Ishikawa (cell line): ENCODE measurements around the gene FMNL1.

Source experiments
- CEBPB ChIP-seq: IDR thresholded peaks from 2 replicates; pipeline ENCODE4 v1.6.1; 2012
- CREB1 ChIP-seq: IDR thresholded peaks from 2 replicates; pipeline ENCODE4 v1.6.1; 2012; ENCODE audit warnings: low read depth
- EGR1 ChIP-seq: IDR thresholded peaks from 2 replicates; pipeline ENCODE4 v1.6.1; 2012
- EP300 ChIP-seq: IDR thresholded peaks from 2 replicates; pipeline ENCODE4 v1.6.1; 2012; ENCODE audit warnings: borderline replicate concordance
- FOXM1 ChIP-seq: IDR thresholded peaks from 2 replicates; pipeline ENCODE4 v1.6.1; 2012; ENCODE audit warnings: low read depth, borderline replicate concordance
- NFIC ChIP-seq: IDR thresholded peaks from 2 replicates; pipeline ENCODE4 v1.6.1; 2012
- RAD21 ChIP-seq: IDR thresholded peaks from 2 replicates; pipeline ENCODE4 v1.6.1; 2012; ENCODE audit warnings: low read depth
- TAF1 ChIP-seq: IDR thresholded peaks from 2 replicates; pipeline ENCODE4 v1.6.1; 2012; ENCODE audit warnings: low read depth, mild to moderate bottlenecking
- TCF12 ChIP-seq: IDR thresholded peaks from 2 replicates; pipeline ENCODE4 v1.6.1; 2012; ENCODE audit warnings: low read depth
- TEAD4 ChIP-seq: IDR thresholded peaks from 2 replicates; pipeline ENCODE4 v1.6.1; 2012
- YY1 ChIP-seq: IDR thresholded peaks from 2 replicates; pipeline ENCODE4 v1.6.1; 2012; ENCODE audit warnings: low read depth
- ZBTB7A ChIP-seq: IDR thresholded peaks from 2 replicates; pipeline ENCODE4 v1.6.1; 2012; ENCODE audit warnings: low read depth
- TF ChIP-seq, protein P1 (sequence below): IDR thresholded peaks from 2 replicates; pipeline ENCODE4 v1.6.1; 2012
- TF ChIP-seq, protein P2 (sequence below): IDR thresholded peaks from 2 replicates; pipeline ENCODE4 v1.6.1; 2012
- TF ChIP-seq, protein P3 (sequence below): IDR thresholded peaks from 2 replicates; pipeline ENCODE4 v1.6.1; 2012; ENCODE audit warnings: low read depth, mild to moderate bottlenecking

Gene FMNL1

DNA sequence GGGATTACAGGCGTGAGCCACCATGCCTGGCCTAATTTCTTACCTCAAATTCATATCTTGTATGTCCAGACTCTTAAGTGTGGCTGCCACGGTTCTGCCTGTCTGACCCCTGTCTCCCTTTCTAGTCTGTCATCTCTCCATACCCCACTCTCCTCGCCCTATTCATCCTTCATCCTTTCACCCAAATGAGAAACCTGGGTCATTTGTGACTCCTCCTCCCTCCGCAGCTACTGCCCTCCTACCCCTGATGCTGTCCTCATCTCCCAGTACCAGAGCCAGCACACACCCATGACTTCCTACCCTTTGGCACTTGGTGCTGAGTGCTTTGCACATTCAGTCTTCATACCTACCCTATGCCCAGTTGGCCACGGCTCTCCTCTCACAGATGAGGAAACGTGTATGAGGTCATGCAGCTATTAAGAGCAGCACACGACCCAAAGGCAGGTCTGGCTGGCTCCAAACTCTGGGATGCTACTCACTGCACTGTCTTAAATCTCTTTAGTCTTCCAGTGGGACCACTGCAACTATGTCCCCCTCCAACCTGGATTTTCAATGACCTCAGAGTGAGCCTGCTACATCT is 38.6 kb downstream of the FMNL1 start:
- TF ChIP-seq RAD21, result no peak
- TF ChIP-seq, protein P1, sequence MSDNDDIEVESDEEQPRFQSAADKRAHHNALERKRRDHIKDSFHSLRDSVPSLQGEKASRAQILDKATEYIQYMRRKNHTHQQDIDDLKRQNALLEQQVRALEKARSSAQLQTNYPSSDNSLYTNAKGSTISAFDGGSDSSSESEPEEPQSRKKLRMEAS, result no peak
- no peak for TF ChIP-seq ZBTB7A
- no peak for TF ChIP-seq EP300
- no peak for TF ChIP-seq YY1
- TF ChIP-seq TAF1, result no peak
- no peak for TF ChIP-seq CREB1
- TF ChIP-seq CEBPB, result no peak
- no peak for TF ChIP-seq EGR1
- TF ChIP-seq TEAD4, result no peak
- TF ChIP-seq, protein P2, sequence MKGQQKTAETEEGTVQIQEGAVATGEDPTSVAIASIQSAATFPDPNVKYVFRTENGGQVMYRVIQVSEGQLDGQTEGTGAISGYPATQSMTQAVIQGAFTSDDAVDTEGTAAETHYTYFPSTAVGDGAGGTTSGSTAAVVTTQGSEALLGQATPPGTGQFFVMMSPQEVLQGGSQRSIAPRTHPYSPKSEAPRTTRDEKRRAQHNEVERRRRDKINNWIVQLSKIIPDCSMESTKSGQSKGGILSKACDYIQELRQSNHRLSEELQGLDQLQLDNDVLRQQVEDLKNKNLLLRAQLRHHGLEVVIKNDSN, result no peak

DNA sequence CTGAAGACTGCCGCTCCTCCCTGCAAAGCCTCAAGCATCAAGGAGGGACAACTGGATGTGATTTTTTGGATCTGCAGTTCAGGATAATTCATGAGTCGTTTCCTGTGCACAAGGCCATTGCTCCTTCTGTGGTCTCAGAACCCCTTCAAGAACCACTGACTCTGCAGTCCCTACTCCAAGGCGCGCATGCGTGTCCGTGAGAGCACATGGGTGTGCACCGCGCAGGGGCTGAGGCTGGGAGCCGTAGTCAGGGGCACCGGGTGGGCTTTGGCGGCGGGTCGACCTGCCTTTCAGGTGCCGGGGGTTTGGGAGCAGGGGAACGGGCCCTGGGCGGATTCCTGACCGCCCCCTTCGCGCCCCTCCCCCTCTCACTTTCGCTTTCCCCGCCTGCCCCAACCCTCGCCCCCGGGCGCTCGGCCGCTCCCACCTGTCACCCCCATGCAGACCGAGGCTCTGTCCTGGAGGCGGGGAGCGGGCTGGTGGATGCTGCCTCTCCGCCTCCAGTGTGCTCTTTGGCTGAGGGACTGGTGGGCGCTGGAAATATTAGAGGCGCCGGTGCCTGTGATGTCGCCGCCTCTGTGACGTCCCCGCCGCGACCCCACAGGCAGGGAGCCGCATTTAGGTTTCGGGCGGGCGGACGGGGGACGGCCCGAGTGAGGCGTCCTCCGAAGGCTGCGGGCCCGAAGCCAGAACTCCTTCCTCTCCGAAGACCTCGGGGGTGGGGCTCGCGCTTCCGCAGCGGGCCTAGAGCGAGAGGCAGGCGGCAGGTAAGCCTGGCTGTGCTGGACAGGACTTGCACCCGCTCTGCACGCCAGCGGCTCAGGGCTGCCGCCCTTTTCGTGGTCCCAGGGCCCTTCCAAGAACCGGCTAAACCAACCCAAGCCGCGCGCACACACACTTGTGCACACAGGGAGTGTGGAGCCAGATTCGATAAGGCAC is 40.2 kb downstream of the FMNL1 start, which contains the start of gene SPATA32:
SPATA32 (minus strand) TSS at position 518 of the 939 bp plus-strand sequence; CDS start at position 440, 78 bp downstream.
- TF ChIP-seq CEBPB (no peak), YY1 (no peak), CREB1 (no peak), TEAD4 (no peak), TCF12 (no peak), EGR1 (no peak)
- TF ChIP-seq, protein P1, result no peak
- TF ChIP-seq, protein P2, result no peak

DNA sequence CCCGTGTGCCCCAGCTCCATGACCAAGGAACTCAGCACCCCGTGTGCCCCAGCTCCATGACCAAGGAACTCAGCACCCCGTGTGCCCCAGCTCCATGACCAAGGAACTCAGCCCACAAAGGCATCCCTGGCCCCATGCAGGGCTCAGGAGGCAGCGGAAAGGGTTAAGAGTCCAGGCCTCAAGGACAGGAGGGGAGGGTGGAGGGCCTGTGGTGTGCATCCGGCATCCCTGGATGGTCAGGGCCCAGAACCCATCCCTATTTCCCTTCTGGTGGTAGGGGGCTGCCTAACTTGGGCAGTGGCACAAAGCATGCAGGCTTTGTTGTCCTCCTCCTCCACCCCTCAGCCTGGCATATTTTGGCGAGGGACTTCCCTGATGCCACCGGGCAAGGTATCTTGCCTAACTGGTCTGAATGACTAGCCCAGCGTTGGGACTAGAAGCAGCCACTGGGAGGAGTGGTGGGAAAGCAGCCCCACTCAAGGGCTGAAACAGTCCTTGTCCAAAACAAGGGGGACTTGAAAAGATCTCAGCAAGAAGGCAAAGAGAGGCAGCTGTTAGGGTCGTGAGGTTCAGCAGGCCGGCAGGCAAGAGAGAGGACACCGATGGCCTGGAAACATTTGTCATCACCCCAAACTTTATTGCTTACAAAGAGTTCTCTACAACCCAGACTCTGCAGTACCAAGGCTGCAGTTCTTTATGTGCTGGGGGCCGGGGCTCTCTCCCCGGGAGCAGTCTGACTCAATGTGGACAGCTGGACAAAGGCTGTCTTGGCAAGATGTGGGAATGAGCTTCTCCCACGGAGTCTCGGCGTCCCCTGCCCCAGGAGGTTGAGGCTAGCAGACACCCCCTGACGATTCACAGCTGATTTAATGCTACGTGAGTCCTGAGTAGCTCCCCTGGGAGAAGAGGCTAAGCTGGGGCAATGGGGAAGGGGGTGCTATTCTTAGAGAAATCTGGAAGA is 41.1 kb downstream of the FMNL1 start:
- no peak for TF ChIP-seq NFIC
- no peak for TF ChIP-seq EGR1
- TF ChIP-seq, protein P3, sequence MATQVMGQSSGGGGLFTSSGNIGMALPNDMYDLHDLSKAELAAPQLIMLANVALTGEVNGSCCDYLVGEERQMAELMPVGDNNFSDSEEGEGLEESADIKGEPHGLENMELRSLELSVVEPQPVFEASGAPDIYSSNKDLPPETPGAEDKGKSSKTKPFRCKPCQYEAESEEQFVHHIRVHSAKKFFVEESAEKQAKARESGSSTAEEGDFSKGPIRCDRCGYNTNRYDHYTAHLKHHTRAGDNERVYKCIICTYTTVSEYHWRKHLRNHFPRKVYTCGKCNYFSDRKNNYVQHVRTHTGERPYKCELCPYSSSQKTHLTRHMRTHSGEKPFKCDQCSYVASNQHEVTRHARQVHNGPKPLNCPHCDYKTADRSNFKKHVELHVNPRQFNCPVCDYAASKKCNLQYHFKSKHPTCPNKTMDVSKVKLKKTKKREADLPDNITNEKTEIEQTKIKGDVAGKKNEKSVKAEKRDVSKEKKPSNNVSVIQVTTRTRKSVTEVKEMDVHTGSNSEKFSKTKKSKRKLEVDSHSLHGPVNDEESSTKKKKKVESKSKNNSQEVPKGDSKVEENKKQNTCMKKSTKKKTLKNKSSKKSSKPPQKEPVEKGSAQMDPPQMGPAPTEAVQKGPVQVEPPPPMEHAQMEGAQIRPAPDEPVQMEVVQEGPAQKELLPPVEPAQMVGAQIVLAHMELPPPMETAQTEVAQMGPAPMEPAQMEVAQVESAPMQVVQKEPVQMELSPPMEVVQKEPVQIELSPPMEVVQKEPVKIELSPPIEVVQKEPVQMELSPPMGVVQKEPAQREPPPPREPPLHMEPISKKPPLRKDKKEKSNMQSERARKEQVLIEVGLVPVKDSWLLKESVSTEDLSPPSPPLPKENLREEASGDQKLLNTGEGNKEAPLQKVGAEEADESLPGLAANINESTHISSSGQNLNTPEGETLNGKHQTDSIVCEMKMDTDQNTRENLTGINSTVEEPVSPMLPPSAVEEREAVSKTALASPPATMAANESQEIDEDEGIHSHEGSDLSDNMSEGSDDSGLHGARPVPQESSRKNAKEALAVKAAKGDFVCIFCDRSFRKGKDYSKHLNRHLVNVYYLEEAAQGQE, result no peak
- TF ChIP-seq, protein P2, result no peak
- no peak for TF ChIP-seq TCF12
- TF ChIP-seq, protein P1, result no peak
- TF ChIP-seq RAD21, result no peak
- no peak for TF ChIP-seq TAF1
- no peak for TF ChIP-seq EP300
- TF ChIP-seq YY1, result no peak
- TF ChIP-seq CEBPB, result no peak
- no peak for TF ChIP-seq FOXM1
- no peak for TF ChIP-seq TEAD4
- TF ChIP-seq CREB1, result no peak
- TF ChIP-seq ZBTB7A, result no peak

DNA sequence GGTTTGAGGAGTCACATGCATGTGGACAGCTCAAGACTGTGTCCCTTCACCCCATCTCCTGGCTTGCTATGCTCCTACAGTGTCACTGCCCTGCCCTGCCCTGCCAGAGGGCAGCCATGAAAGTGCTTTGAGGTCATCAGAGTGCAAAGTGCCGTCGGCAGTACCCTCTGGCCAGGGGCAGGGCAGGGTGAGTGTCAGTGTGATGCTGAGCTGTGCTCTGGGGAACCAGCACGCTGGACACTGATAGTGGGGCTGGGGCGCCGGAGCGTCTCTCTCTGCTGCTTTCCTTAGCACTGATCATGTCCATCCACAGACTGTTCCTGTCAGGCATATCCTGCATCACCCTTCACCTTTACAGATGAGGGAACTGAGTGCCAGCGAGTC is 41.8 kb downstream of the FMNL1 start:
- TF ChIP-seq TAF1, result no peak
- TF ChIP-seq, protein P3, result no peak
- TF ChIP-seq FOXM1, result no peak
- TF ChIP-seq ZBTB7A, result no peak
- no peak for TF ChIP-seq CREB1
- TF ChIP-seq, protein P1, result no peak
- TF ChIP-seq CEBPB, result no peak
- TF ChIP-seq RAD21, result no peak
- TF ChIP-seq EP300, result no peak
- TF ChIP-seq, protein P2, result no peak
- TF ChIP-seq TEAD4, result no peak
- TF ChIP-seq NFIC, result no peak
- TF ChIP-seq TCF12, result no peak
- TF ChIP-seq YY1, result no peak
- no peak for TF ChIP-seq EGR1
